SK-N-SH treated with all-trans-retinoic acid at 6 μM for 48 hours (cell line): ENCODE results near the gene KATNA1.
"Not testable (repeated sequence)": the region's sequence is repeated elsewhere in the genome, so short reads cannot be mapped to it uniquely, and the experiment has no call there.

Experiments
- ATAC-seq: fragments of 200-7000 bp; cut with Tn5 transposase; 3 replicates; pipeline ENCODE4 v1.9.1; 2020; ENCODE audit warnings: mild to moderate bottlenecking, moderate library complexity
- BACH2 ChIP-seq: fragments of 250-450 bp; sonication (Bioruptor Pico); IDR thresholded peaks from 2 replicates; pipeline ENCODE4 v1.9.0; 2021; ENCODE audit warnings: mild to moderate bottlenecking, borderline replicate concordance
- CREB5 ChIP-seq: fragments of 250-450 bp; sonication (Bioruptor Pico); IDR thresholded peaks from 2 replicates; pipeline ENCODE4 v1.5.1; 2020; ENCODE audit warnings: low read depth, mild to moderate bottlenecking, moderate library complexity
- CSDC2 ChIP-seq: fragments of 250-450 bp; sonication (Bioruptor Pico); IDR thresholded peaks from 2 replicates; pipeline ENCODE4 v1.5.0; 2020; ENCODE audit warnings: mild to moderate bottlenecking, moderate library complexity
- CSRNP3 ChIP-seq: fragments of 250-450 bp; sonication (Bioruptor Pico); IDR thresholded peaks from 2 replicates; pipeline ENCODE4 v1.5.1; 2021; ENCODE audit warnings: mild to moderate bottlenecking, moderate library complexity
- ESRRG ChIP-seq: fragments of 250-450 bp; sonication (Bioruptor Pico); IDR thresholded peaks from 2 replicates; pipeline ENCODE4 v1.6.1; 2021; ENCODE audit warnings: mild to moderate bottlenecking
- GLIS3 ChIP-seq: fragments of 250-450 bp; sonication (Bioruptor Pico); IDR thresholded peaks from 2 replicates; pipeline ENCODE4 v1.5.0; 2020; ENCODE audit warnings: mild to moderate bottlenecking, moderate library complexity
- ISL1 ChIP-seq: fragments of 250-450 bp; sonication (Bioruptor Pico); IDR thresholded peaks from 2 replicates; pipeline ENCODE4 v2.1.2; 2022; ENCODE audit warnings: mild to moderate bottlenecking, moderate library complexity
- PATZ1 ChIP-seq: fragments of 250-450 bp; sonication (Bioruptor Pico); IDR thresholded peaks from 2 replicates; pipeline ENCODE4 v1.8.0; 2020; ENCODE audit warnings: mild to moderate bottlenecking, moderate library complexity, borderline replicate concordance
- POU6F1 ChIP-seq: fragments of 250-450 bp; sonication (Bioruptor Pico); IDR thresholded peaks from 2 replicates; pipeline ENCODE4 v1.8.0; 2021; ENCODE audit warnings: low read depth, mild to moderate bottlenecking, moderate library complexity, borderline replicate concordance
- PPARA ChIP-seq: fragments of 250-450 bp; sonication (Bioruptor Pico); IDR thresholded peaks from 2 replicates; pipeline ENCODE4 v1.5.0; 2020; ENCODE audit warnings: mild to moderate bottlenecking, borderline replicate concordance
- TCF4 ChIP-seq: fragments of 250-450 bp; sonication (Bioruptor Pico); IDR thresholded peaks from 2 replicates; pipeline ENCODE4 v1.8.0; 2021; ENCODE audit warnings: mild to moderate bottlenecking, moderate library complexity, borderline replicate concordance
- TOX ChIP-seq: fragments of 250-450 bp; sonication (Bioruptor Pico); IDR thresholded peaks from 2 replicates; pipeline ENCODE4 v1.8.0; 2021; ENCODE audit warnings: mild to moderate bottlenecking, moderate library complexity, borderline replicate concordance
- TSHZ2 ChIP-seq: fragments of 250-450 bp; sonication (Bioruptor Pico); IDR thresholded peaks from 2 replicates; pipeline ENCODE4 v1.5.0; 2020; ENCODE audit warnings: mild to moderate bottlenecking, moderate library complexity
- ZC3H10 ChIP-seq: fragments of 250-450 bp; sonication (Bioruptor Pico); IDR thresholded peaks from 2 replicates; pipeline ENCODE4 v1.5.1; 2021; ENCODE audit warnings: mild to moderate bottlenecking, moderate library complexity
- ZFP3 ChIP-seq: fragments of 250-450 bp; sonication (Bioruptor Pico); IDR thresholded peaks from 2 replicates; pipeline ENCODE4 v1.5.0; 2020; ENCODE audit warnings: mild to moderate bottlenecking, moderate library complexity
- ZNF565 ChIP-seq: fragments of 450-650 bp; formaldehyde crosslinking; conservative IDR thresholded peaks from 2 replicates; pipeline ENCODE4 v1.5.0; 2020; ENCODE audit warnings: low read depth, mild to moderate bottlenecking, moderate library complexity
- ZNF70 ChIP-seq: fragments of 450-650 bp; formaldehyde crosslinking; IDR thresholded peaks from 2 replicates; pipeline ENCODE4 v1.5.0; 2020; ENCODE audit warnings: mild to moderate bottlenecking, moderate library complexity
- ZNF8 ChIP-seq: fragments of 450-650 bp; formaldehyde crosslinking; IDR thresholded peaks from 2 replicates; pipeline ENCODE4 v1.5.0; 2020; ENCODE audit warnings: mild to moderate bottlenecking, moderate library complexity

The KATNA1 gene

GRCh38 chr6:149691201-149691600 lies 42.7 kb upstream of the KATNA1 start:
- ATAC-seq, result no peak
- TF ChIP-seq CREB5 (CRISPR knock-in tag), result no peak
- TF ChIP-seq PATZ1 (CRISPR knock-in tag), result no peak
- no peak for TF ChIP-seq TOX (CRISPR knock-in tag)
- no peak for TF ChIP-seq TCF4 (CRISPR knock-in tag)

- ATAC-seq, result no peak
Measured at GRCh38 chr6:149686230-149686629, 37.7 kb upstream of the KATNA1 start.

GRCh38 chr6:149683256-149683859 lies 34.8 kb upstream of the KATNA1 start:
- no peak for ATAC-seq
- no peak for TF ChIP-seq ISL1 (CRISPR knock-in tag)
- no peak for TF ChIP-seq ZNF8 (CRISPR knock-in tag)
- TF ChIP-seq CSDC2, result no peak
- TF ChIP-seq TSHZ2 (CRISPR knock-in tag), result no peak
- no peak for TF ChIP-seq PPARA
- TF ChIP-seq ZNF565 (CRISPR knock-in tag), result no peak
- no peak for TF ChIP-seq GLIS3 (CRISPR knock-in tag)

More at GRCh38 chr6:149686230-149686629, 37.7 kb upstream of the KATNA1 start:
- no peak for TF ChIP-seq CSRNP3
- TF ChIP-seq POU6F1 (CRISPR knock-in tag), result no peak

- not testable (repeated sequence) for ATAC-seq
Measured at GRCh38 chr6:149681845-149682244, 33.3 kb upstream of the KATNA1 start.

- no peak for ATAC-seq
- TF ChIP-seq ESRRG, result no peak
- no peak for TF ChIP-seq GLIS3 (CRISPR knock-in tag)
- no peak for TF ChIP-seq BACH2 (CRISPR knock-in tag)
- no peak for TF ChIP-seq CSRNP3
- TF ChIP-seq ZNF70 (CRISPR knock-in tag), result no peak
- no peak for TF ChIP-seq ZNF565 (CRISPR knock-in tag)
- TF ChIP-seq POU6F1 (CRISPR knock-in tag), result no peak
- no peak for TF ChIP-seq ZFP3 (CRISPR knock-in tag)
- TF ChIP-seq TOX (CRISPR knock-in tag), result no peak
- no peak for TF ChIP-seq ZC3H10 (CRISPR knock-in tag)
Measured at GRCh38 chr6:149681209-149681608, 32.7 kb upstream of the KATNA1 start.
